ENCODE measurements around the gene HSD11B2.

DNA sequence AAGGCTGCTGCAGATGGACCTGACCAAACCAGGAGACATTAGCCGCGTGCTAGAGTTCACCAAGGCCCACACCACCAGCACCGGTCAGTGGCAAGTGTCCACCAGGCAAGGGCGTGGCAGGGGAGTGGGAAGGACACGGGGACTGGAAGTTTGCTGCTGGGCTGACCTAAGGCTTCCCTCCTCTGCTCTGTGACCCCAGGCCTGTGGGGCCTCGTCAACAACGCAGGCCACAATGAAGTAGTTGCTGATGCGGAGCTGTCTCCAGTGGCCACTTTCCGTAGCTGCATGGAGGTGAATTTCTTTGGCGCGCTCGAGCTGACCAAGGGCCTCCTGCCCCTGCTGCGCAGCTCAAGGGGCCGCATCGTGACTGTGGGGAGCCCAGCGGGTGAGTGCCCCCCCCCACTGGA is 4.8 kb downstream of the HSD11B2 start:
- TF ChIP-seq, protein P1, sequence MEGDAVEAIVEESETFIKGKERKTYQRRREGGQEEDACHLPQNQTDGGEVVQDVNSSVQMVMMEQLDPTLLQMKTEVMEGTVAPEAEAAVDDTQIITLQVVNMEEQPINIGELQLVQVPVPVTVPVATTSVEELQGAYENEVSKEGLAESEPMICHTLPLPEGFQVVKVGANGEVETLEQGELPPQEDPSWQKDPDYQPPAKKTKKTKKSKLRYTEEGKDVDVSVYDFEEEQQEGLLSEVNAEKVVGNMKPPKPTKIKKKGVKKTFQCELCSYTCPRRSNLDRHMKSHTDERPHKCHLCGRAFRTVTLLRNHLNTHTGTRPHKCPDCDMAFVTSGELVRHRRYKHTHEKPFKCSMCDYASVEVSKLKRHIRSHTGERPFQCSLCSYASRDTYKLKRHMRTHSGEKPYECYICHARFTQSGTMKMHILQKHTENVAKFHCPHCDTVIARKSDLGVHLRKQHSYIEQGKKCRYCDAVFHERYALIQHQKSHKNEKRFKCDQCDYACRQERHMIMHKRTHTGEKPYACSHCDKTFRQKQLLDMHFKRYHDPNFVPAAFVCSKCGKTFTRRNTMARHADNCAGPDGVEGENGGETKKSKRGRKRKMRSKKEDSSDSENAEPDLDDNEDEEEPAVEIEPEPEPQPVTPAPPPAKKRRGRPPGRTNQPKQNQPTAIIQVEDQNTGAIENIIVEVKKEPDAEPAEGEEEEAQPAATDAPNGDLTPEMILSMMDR (conservative IDR thresholded peaks at IDR 0.05), result no peak
- TF ChIP-seq EZH2 (IDR thresholded peaks at IDR 0.05; ENCODE audit: low read depth), result no peak

Measured in PC-9 (cell line).